Panc1 (cell line): ENCODE results near the gene RRAS. TPM values are rescaled to one million over a fixed set of nuclear protein-coding genes. Genes with fewer than 3 reads are reported as not detected.

Source experiments
- ATAC-seq: fragments of 200-7000 bp; cut with Tn5 transposase; 2 replicates; pipeline ENCODE4 v1.9.1; 2020; ENCODE audit warnings: mild to moderate bottlenecking, moderate library complexity
- BruUV-seq: library from RNA; stranded (reverse); fragments of 400-500 nt; replicated peaks from 2 replicates; lab custom pipeline; 2021; lab: Mats Ljungman, UMichigan
- CTCF ChIA-PET: fragments of 300-600 bp; sonication (Branson Sonifier 250); formaldehyde crosslinking; loops from one replicate; lab custom pipeline; 2022; ENCODE audit warnings: antibody characterized with exemption; lab: Charles Lee
- POLR2A ChIA-PET: fragments of 300-600 bp; sonication (Branson Sonifier 250); formaldehyde crosslinking; loops from one replicate; lab custom pipeline; 2022; ENCODE audit warnings: antibody characterized with exemption; lab: Charles Lee
- DNase-seq: peaks from one replicate; pipeline ENCODE4 v3.0.0-alpha.2; 2010; ENCODE audit warnings: low read depth, low spot score
- H3K27ac ChIP-seq: 2 replicates; pipeline ENCODE4 v1.5.1; 2011; ENCODE audit warnings: mild to moderate bottlenecking, low read length, inconsistent platforms
- H3K27me3 ChIP-seq: fragments of 200-500 bp; sonication (Bioruptor generic); 2 replicates; pipeline ENCODE4 v1.6.0; 2014; ENCODE audit warnings: low read length, inconsistent platforms; ENCODE audit not compliant: control insufficient read depth, insufficient read depth
- H3K36me3 ChIP-seq: fragments of 200-500 bp; sonication (Bioruptor generic); 2 replicates; pipeline ENCODE4 v1.5.1; 2014; ENCODE audit warnings: inconsistent platforms, mild to moderate bottlenecking, low read length, moderate library complexity; ENCODE audit not compliant: control insufficient read depth, insufficient read depth
- H3K4me1 ChIP-seq: 2 replicates; pipeline ENCODE4 v1.5.1; 2011; ENCODE audit warnings: inconsistent platforms, mild to moderate bottlenecking, low read length, moderate library complexity; ENCODE audit not compliant: control insufficient read depth, insufficient read depth
- H3K4me3 ChIP-seq, 2 experiments: 2 replicates each; pipeline ENCODE4 v1.5.1; 2011 to 2012; ENCODE audit warnings: low read depth in 2 of 2, low read length in 2 of 2, mild to moderate bottlenecking in 2 of 2, inconsistent platforms in 1 of 2, moderate library complexity in 1 of 2
- H3K9me3 ChIP-seq: fragments of 200-500 bp; sonication (Bioruptor generic); 2 replicates; pipeline ENCODE4 v1.5.1; 2014; ENCODE audit warnings: low read depth, mild to moderate bottlenecking, inconsistent platforms, low read length, moderate library complexity; ENCODE audit not compliant: control insufficient read depth, insufficient read depth
- POLR2AphosphoS5 ChIP-seq: IDR thresholded peaks from 2 replicates; pipeline ENCODE4 v1.6.1; 2012; ENCODE audit warnings: mild to moderate bottlenecking, low read depth, low read length, moderate library complexity
- SIN3A ChIP-seq: IDR thresholded peaks from 2 replicates; pipeline ENCODE4 v1.6.1; 2012; ENCODE audit warnings: low read depth, mild to moderate bottlenecking, low read length, moderate library complexity, borderline replicate concordance; ENCODE audit not compliant: insufficient read depth
- TCF7L2 ChIP-seq: IDR thresholded peaks from 2 replicates; pipeline ENCODE4 v1.6.1; 2011; ENCODE audit warnings: mild to moderate bottlenecking, low read depth, low read length, inconsistent platforms
- in situ Hi-C: cut with HindIII; loops from 2 replicates; pipeline ENCODE4 v1.10.0; 2016; ENCODE audit warnings: low sequenced_read_pairs, low pct_unique_long_range_greater_than_20kb
- intact Hi-C: fragments of 100-400 bp; cut with micrococcal nuclease; formaldehyde crosslinking; loops from one replicate; pipeline ENCODE4 v1.10.0; 2022; ENCODE audit not compliant: unreplicated experiment
- total RNA-seq: library from RNA; stranded (reverse); gene quantifications from one replicate; pipeline ENCODE4 v1.2.1, GENCODE V29; 2021; ENCODE audit not compliant: unreplicated experiment
- TF ChIP-seq, protein P1 (sequence below): fragments of 450-650 bp; IDR thresholded peaks from 2 replicates; pipeline ENCODE4 v1.5.1; 2017; ENCODE audit warnings: mild to moderate bottlenecking
- TF ChIP-seq, protein P2 (sequence below), 2 experiments: IDR thresholded peaks; 2 replicates each; pipeline ENCODE4 v1.6.1; 2011 to 2012; ENCODE audit warnings: low read depth in 2 of 2, control low read depth in 1 of 2, low read length in 1 of 2, mild to moderate bottlenecking in 1 of 2, moderate library complexity in 1 of 2; ENCODE audit not compliant: insufficient read depth in 1 of 2

Gene RRAS
- total RNA-seq, 1 experiment from 2014 or later: 64.4 TPM

DNA sequence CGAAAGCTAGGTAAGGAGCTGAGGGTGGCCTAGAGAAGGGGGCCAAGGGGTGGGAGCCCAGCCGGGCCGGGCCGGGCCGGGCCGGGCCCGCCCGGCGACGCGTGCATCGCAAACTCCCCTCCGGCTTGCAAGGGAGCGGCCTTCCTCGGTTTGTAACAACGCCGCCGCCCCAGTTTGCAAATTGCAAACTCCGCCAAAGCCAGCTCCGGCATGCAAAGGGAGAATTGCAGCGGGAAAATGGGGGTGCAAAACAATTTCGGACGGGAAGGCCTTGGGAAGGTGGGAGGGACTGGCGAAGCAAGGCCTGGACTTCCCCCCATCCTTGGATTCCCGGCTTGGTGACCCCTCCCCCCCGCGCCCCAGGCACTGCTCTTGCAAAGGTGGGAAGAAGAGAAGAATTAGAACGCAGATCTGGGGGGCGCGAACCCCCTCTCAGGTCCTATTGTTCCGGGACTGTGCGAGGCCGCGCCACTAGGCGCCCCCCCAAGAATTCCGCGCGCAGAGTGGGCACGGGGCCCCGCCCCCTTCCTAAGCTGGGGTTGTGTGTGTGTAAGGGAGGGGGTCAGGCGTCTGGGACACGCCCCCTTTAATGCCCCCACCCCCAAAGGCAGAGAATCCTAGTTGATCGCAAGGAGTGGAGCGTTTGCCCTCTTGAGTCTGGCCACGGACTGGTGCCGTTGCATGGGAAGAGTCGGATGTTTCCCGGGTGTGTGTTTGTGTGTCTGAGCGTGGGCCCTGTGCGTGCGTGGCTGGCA is 48.0 kb downstream of the RRAS start:
- ChIA-PET POLR2A (no interaction called here), CTCF (no interaction called here)
- Histone ChIP-seq H3K4me3 (peak overlapping the region; percentile 67 to 73), H3K9me3 (no peaks in the 10 kb centered on the region), H3K27me3 (no peaks in the 10 kb centered on the region), H3K36me3 (peaks cover 4% of the 10 kb centered on the region; the same call in 1 of the 2 replicates), H3K27ac (peak overlapping the region; percentile 83), H3K4me1 (peaks cover 8% of the 10 kb centered on the region)
- TSS peak; percentile 57 for BruUV-seq
- no peak for DNase-seq
- no peak; the same call in 1 of the 2 replicates for TF ChIP-seq SIN3A
- TF ChIP-seq TCF7L2: no peak
- TF ChIP-seq, protein P1, sequence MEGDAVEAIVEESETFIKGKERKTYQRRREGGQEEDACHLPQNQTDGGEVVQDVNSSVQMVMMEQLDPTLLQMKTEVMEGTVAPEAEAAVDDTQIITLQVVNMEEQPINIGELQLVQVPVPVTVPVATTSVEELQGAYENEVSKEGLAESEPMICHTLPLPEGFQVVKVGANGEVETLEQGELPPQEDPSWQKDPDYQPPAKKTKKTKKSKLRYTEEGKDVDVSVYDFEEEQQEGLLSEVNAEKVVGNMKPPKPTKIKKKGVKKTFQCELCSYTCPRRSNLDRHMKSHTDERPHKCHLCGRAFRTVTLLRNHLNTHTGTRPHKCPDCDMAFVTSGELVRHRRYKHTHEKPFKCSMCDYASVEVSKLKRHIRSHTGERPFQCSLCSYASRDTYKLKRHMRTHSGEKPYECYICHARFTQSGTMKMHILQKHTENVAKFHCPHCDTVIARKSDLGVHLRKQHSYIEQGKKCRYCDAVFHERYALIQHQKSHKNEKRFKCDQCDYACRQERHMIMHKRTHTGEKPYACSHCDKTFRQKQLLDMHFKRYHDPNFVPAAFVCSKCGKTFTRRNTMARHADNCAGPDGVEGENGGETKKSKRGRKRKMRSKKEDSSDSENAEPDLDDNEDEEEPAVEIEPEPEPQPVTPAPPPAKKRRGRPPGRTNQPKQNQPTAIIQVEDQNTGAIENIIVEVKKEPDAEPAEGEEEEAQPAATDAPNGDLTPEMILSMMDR: no peak
- TF ChIP-seq, protein P2, sequence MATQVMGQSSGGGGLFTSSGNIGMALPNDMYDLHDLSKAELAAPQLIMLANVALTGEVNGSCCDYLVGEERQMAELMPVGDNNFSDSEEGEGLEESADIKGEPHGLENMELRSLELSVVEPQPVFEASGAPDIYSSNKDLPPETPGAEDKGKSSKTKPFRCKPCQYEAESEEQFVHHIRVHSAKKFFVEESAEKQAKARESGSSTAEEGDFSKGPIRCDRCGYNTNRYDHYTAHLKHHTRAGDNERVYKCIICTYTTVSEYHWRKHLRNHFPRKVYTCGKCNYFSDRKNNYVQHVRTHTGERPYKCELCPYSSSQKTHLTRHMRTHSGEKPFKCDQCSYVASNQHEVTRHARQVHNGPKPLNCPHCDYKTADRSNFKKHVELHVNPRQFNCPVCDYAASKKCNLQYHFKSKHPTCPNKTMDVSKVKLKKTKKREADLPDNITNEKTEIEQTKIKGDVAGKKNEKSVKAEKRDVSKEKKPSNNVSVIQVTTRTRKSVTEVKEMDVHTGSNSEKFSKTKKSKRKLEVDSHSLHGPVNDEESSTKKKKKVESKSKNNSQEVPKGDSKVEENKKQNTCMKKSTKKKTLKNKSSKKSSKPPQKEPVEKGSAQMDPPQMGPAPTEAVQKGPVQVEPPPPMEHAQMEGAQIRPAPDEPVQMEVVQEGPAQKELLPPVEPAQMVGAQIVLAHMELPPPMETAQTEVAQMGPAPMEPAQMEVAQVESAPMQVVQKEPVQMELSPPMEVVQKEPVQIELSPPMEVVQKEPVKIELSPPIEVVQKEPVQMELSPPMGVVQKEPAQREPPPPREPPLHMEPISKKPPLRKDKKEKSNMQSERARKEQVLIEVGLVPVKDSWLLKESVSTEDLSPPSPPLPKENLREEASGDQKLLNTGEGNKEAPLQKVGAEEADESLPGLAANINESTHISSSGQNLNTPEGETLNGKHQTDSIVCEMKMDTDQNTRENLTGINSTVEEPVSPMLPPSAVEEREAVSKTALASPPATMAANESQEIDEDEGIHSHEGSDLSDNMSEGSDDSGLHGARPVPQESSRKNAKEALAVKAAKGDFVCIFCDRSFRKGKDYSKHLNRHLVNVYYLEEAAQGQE (IDR thresholded peaks at IDR 0.05; ENCODE audit: insufficient read depth in 1 of 2, low read depth in 2 of 2, low read length in 1 of 2): no peak
- TF ChIP-seq POLR2AphosphoS5: no peak
- in situ Hi-C loops (no loop called here), intact Hi-C loops (no loop called here)
- ATAC-seq: peak; percentile 24

DNA sequence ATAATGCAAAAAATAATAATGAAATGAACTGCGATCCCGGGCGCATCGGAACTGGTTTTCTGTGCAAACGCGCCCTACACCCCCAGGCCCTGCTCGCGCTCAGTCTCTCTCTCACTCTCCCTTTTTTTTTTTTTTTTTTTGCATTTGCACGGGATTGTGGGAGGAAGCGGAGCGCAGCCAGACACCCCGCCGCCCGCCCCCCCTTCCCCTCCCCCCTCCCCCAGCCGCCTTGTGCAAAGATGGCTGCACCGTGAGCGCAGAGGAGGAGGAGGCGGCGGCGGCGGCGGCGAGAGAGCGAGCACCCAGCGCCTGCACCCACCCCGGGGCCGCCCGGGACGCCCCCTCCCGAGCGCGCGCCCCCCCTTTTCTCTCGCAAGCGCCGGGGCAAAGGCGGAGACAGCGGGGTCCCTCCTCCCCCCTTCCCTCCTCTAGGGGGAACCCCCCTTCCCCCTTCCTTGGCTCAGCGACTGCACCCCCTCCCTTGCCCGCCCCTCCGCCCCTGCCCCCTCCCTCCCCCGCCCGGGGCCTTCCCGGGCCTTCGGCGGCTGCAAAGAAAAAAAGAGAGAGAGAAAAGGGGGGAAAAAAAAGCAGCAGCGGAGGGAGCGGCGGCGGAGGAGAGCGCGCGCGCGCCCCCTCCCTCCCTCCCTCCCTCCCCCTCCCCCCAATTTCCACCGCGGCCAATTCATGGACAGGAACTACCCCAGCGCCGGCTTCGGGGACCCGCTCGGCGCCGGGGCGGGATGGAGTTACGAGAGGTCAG is 48.8 kb downstream of the RRAS start, which contains the start of gene PRR12:
Gene PRR12 (plus strand): TSS at position 212 of the 760 bp plus-strand sequence. CDS start 473 bp downstream, at position 685.
- peak; percentile 29; the same call in 1 of the 2 replicates for ATAC-seq
- H3K4me3 ChIP-seq: peak within 1 kb of the TSS; percentile 67 to 77
- H3K27ac ChIP-seq: peak within 1 kb of the TSS; percentile 88
- peaks cover 8% of the 10 kb centered on the region for H3K4me1 ChIP-seq
- peaks cover 4% of the 10 kb centered on the region; the same call in 1 of the 2 replicates for H3K36me3 ChIP-seq
- no peak for DNase-seq
- H3K27me3 ChIP-seq: no peaks in the 10 kb centered on the region
- POLR2A ChIA-PET: no interaction called here
- no peaks in the 10 kb centered on the region for H3K9me3 ChIP-seq
- BruUV-seq: no TSS peak
- CTCF ChIA-PET: no interaction called here
- in situ Hi-C loops (no loop called here), intact Hi-C loops (no loop called here)
- TF ChIP-seq TCF7L2 (no peak), POLR2AphosphoS5 (no peak), SIN3A (no peak)
- TF ChIP-seq, protein P2 (IDR thresholded peaks at IDR 0.05; ENCODE audit: insufficient read depth in 1 of 2, low read depth in 2 of 2, low read length in 1 of 2): no peak
- TF ChIP-seq, protein P1: no peak
